ENCODE results near the gene AIFM1. TPM values are rescaled to one million over a fixed set of nuclear protein-coding genes. Genes with fewer than 3 reads are reported as not detected.

The AIFM1 gene
- polyA plus RNA-seq, 1 of the 3 experiments (the other 2 are of a cell fraction): 49.8 TPM

GRCh38 chrX:130090364-130090763, 75.3 kb downstream of the AIFM1 start:
- Histone ChIP-seq H3K27ac (ENCODE audit: low read depth in 2 of 2, low read length in 1 of 2) (no peak overlapping the region), H3F3A (replicated peaks; ENCODE audit: insufficient read depth) (no peaks in the 10 kb centered on the region), H3K9me3 (no peaks in the 10 kb centered on the region), H3K4me3 (ENCODE audit: low read depth in 2 of 2, low read length in 1 of 2) (no peak overlapping the region), H2AFZ (ENCODE audit: low read depth) (no peak overlapping the region), H3K27me3 (ENCODE audit: insufficient read depth) (peaks cover 19% of the 10 kb centered on the region; the same call in 1 of the 2 replicates), H3K4me2 (no peak overlapping the region), H4K20me1 (ENCODE audit: insufficient read depth) (0 out of 2 replicates have a peak, but pooled peaks cover 4% of the 10 kb centered on the region), H3K36me3 (replicated peaks in 1 of 2; ENCODE audit: control insufficient read depth in 1 of 2, insufficient read depth in 2 of 2, low read length in 1 of 2) (no peaks in the 10 kb centered on the region), H3K4me1 (ENCODE audit: control insufficient read depth in 1 of 2, insufficient read depth in 2 of 2, low read depth in 1 of 2, low read length in 1 of 2) (no peaks in the 10 kb centered on the region; a peak in 1 of 4 replicates), H3K9ac (no peak overlapping the region), H3K79me2 (ENCODE audit: insufficient read depth) (no peaks in the 10 kb centered on the region), H3K9me2 (no peaks in the 10 kb centered on the region)
- DNase-seq: no peak
- TF ChIP-seq CTCF (IDR thresholded peaks at IDR 0.05): no peak
- TF ChIP-seq RXRA (IDR thresholded peaks at IDR 0.05; ENCODE audit: borderline replicate concordance, low read depth): no peak
- no peak for TF ChIP-seq CHD2 (IDR thresholded peaks at IDR 0.05; ENCODE audit: low read length, partially characterized antibody)
- TF ChIP-seq FOSL2 (IDR thresholded peaks at IDR 0.05; ENCODE audit: borderline replicate concordance, low read depth): no peak
- TF ChIP-seq FOXM1 (IDR thresholded peaks at IDR 0.05; ENCODE audit: low read depth): no peak
- no peak for TF ChIP-seq YY1 (IDR thresholded peaks at IDR 0.05; ENCODE audit: low read depth)
- TF ChIP-seq NFIC (IDR thresholded peaks at IDR 0.05; ENCODE audit: borderline replicate concordance): no peak
- TF ChIP-seq IRF3 (IDR thresholded peaks at IDR 0.05; ENCODE audit: low read depth, low read length): no peak
- no peak for TF ChIP-seq JUND (IDR thresholded peaks at IDR 0.05)
- TF ChIP-seq GABPA (IDR thresholded peaks at IDR 0.05; ENCODE audit: low read depth): no peak
- TF ChIP-seq EZH2phosphoT487 (IDR thresholded peaks at IDR 0.05; ENCODE audit: borderline replicate concordance, low read depth): no peak
- TF ChIP-seq RAD21 (IDR thresholded peaks at IDR 0.05; ENCODE audit: low read length): no peak
- TF ChIP-seq GATA2 (CRISPR knock-in tag; IDR thresholded peaks at IDR 0.05): no peak
- TF ChIP-seq TEAD4 (IDR thresholded peaks at IDR 0.05; ENCODE audit: borderline replicate concordance, insufficient read depth): no peak
- no peak for TF ChIP-seq EP300 (IDR thresholded peaks at IDR 0.05; ENCODE audit: borderline replicate concordance in 1 of 2, low read depth in 1 of 2, low read length in 1 of 2)
- ChIA-PET CTCF (no interaction called here), POLR2A (no interaction called here)
- 43% methylated on average over 3 of the region's 3 CpGs for WGBS (ENCODE audit: low lambda C conversion rate)
